ENCODE results near the gene GAPVD1. TPM values are rescaled to one million over a fixed set of nuclear protein-coding genes. Genes with fewer than 3 reads are reported as not detected.
A peak's percentile ranks its signal among the peaks of the same experiment; 100 is the strongest.

The GAPVD1 gene
- polyA plus RNA-seq, 3 donors: 28.2 to 31.0 (median 30.4) TPM

DNA sequence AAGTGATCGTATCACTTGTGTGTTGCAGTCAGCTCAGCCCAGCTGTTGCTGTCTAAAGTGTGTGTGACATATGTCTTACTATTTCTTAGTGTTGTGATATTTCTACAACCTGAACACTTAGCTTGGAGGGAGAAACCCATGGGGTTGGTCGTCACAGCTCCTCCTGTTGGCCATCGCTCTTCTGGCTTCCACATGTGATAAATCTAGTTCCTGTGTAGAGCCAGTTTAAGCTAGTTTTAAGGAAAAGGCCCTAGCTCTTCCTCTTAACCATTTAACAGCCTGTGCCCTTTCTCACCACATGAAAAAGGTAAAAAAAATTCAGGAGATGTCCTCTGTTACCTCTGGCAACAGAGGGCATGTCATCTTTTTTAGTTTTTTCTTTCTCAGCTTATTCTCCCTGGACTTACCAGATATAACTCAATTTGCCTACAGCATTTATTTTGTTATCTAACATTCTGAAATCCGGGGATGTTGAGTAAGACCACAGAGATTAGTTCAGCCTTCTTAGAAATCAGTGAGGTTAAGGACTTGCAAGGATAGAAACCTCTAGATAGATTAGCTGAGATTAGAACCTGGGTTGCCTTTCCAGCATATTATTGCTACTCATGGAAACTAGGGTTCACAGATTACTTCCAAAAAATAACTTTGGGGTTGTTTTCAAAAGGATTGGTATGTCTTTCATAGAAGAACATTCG is 100.4 kb downstream of the GAPVD1 start:
- no peak for DNase-seq (ENCODE audit: low read depth in 3 of 3, low spot score in 2 of 3)

DNA sequence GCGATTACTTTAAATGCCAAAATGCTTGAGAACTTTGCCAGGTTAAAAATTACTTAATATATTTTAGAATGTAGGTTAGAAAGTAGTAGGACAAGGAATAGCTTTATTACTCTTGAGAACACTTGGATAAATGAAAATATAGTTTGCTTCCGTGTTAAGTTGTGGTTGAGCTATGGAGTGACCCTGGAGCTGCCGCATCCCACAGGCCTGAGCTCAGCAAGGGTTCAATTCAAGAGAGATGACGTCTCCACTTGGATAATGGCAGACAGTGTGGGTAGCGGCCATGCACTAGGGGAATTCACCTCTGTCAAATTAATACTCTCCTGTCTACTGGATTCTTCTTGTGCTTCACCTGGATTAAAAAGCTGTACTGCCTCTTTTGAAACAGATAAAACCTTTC is 105.0 kb downstream of the GAPVD1 start:
- DNase-seq (ENCODE audit: low read depth in 3 of 3, low spot score in 2 of 3): no peak

DNA sequence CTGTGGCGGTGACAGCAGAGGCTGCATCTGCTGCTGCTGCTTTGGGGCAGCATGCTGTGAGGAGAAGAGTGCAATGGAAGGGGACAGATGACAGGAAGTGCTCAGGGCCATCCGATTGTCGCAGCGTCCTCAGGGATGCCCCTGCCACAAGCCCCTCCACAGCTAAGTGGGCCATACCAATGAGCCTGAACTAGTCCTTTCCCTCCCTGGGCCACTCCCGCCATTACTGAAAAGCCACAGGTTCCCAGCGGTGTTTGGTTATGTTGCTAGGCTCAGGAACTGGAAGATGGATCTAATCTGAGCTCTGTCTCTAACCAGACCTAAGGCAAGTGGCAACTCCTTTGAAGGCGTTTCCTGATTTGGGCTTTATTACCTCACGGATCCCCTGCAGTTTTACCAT is 109.2 kb downstream of the GAPVD1 start:
- DNase-seq (ENCODE audit: low read depth in 3 of 3, low spot score in 2 of 3): no peak

DNA sequence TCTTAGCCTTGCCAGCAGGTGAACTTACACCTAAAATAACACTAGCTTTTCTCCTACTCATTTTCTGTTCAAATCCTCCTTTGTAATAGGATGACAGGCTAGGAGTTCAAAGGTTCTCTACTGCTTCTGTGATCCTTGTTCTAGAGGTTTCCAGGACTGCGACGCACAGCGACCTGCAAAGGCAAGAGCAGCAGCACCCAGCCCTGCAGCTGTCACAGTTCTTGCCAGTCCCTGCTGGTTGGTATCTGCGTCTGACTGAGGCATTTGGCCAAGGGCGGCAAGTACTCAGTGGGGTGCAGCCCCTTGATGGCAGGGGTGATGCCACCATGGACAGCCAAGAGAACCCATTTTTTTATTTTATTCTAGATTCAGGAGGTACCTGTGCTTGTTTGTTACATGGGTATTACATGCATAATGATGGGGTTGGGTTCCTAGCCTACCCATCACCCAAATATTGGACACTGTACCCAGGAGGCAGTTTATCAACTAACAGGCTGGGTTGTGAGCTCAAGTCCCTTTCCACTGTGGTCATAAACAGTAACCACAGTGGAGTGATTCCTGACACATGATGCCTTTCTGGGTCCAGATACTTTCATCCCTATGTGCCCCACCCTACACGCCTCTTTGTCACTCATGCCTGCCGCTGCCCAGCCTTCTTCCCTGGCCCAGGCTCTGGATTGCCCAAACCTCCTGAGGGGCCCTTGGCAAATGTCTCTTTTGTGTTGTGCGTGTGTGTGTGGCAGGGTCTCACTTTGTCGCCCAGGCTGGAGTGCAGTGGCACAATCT is 111.0 kb downstream of the GAPVD1 start:
- no peak for DNase-seq (ENCODE audit: low read depth in 3 of 3, low spot score in 2 of 3)

DNA sequence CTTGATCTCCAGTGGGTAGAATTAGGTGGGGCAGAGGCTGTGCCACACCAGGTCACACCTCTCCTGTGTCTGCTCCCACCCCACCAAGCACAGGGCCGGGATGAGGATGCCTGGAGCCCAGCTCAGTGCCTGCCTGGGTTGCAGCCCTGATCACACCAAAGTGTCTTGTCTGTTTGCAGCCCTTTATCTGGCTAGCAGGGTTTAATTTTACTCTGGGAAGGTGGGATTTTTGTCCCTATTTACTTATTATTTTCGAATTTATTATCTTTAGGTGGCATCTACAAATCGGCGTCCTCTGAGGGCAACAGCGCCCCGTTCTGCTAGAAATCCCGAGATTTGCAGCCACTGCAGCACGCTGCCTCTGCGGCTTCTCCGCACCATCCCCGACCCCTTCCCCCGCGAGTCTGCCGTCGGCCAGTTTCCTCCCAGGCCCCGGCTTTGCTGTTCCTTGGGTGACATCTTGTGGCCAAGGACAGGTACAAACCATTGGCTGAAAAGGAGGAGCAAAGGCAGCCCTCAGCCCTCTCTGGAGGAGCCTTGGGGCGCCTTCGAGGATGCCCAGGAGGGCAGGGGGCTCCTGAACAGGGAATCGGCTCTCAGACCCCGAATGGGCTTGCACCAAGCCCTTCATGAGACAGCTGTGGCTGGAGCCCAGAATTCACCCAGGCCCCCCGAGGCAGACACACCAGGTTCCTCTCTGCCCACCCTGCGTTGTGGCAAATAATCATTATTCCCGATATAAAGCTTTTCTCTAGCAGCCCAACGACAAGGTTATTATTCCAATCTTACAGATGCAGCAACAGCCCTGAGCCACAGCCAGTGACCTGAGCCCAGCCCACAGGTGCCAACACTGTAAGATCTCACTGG is 113.0 kb downstream of the GAPVD1 start:
- DNase-seq (ENCODE audit: low read depth in 3 of 3, low spot score in 2 of 3): peak; percentile 33 to 63 (median 61)

DNA sequence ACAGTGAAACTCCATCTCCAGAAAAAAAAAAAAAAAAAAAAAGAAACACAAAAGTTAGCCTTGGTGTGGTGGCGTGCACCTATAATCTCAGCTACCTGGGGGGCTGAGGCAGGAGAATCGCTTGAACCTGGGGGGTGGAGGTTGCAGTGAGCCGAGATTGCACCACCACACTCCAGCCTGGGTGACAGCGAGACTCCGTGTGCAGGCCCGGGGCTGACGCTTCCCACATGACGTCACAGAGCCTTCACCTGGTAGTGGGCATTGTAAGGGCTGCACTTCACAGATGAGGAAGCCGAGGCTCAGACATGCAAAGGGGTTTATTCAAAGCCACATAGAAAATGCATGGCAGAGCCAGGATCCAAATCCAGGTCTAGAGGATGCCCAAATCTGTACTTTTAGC is 114.2 kb downstream of the GAPVD1 start:
- DNase-seq (ENCODE audit: low read depth in 3 of 3, low spot score in 2 of 3): no peak

DNA sequence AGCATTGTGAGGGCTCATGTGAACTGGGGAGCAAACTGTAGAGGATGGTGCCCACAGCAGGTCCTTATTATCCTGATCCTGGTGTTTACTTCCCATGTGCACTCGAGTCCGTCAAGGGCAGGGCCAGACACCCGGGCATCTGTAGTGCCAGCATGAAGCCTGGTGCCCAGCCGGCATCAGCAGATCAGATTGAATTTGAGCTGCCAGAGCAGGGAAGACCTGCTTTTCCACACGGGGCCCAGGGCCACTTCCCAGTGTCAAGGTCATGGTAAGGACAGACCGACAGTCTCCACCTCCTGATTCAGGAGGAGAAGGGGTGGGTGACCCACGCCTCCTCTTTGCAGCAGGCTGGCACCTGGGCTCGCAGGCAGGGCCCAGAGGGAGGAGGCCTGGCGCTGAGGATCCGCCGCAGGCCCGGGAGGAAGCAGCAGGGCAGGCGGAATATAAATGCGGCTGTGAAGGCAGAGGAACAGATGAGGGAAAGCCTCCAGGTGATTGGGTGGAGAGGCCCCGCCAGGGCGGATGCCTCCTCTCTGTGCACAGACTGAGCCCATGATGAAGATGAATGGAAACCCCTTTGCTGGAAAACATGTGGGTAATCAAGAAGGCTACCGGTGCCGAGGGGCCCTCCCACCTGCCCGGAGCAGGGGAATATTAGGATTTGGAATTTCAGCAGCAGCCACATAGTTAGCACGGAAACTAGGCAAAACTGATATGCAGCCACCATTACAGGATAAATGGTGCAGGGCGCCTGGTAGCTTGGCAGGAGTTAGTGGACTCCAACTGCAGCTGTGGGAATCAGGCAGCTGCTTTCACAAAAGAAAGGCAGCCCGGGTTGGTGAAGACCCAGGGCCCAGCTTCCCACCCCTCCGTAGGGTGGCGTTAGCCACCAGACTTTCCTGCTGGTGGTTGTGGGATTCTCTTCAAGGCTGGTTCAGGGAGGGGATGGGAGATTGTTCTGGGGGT is 114.9 kb downstream of the GAPVD1 start:
- DNase-seq (ENCODE audit: low read depth in 3 of 3, low spot score in 2 of 3): no peak

DNA sequence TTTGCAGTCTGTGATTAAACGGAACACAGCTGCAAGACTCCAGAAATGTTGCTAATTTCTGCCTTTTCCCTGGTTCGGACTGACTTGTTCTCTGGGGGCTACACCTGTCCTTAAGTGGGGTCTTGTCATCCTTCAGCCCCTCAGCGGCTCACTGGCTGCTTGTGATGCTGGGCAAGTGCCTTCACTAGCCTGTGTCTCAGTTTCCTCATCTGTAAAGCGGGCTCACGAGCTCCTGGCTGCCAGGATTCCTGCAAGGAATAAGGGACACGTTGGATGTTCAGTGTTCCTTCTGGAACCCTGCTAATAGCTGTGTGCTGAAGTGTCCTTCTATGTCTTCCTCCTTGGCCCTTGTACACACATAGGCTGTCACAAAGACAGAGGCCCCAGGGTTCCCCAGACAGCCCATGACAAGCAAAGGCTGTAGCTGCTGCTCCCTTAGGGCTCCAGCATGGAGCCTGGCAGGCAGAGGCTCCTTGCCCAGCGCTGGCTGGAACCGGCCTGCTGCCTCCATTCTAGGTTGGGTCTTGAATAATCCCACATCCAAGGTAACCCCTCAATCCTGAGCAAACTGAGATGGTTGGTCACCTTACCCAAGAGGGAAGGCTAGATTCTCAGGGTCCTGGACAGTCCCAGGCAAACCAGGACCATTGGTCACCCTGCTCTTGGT is 116.1 kb downstream of the GAPVD1 start:
- no peak for DNase-seq (ENCODE audit: low read depth in 3 of 3, low spot score in 2 of 3)

DNA sequence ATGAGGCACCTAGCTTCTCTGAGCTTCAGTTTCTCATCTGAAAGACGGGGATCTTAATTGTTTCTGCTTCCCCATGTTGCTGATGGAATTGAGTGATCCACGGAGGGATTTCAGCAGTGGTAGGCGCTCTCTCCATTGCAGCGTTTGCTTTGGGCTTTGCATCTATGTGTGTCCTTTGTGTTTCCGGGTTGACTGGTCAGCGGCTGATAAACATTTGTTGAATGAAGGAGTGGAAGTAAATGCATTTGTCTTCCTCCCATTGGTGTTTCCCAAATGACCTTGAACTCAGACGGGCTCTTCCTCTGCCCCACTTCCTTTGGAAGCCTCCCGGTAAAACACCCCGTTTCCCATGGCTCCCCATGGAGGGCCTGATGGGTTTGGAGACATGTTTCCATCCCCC is 117.2 kb downstream of the GAPVD1 start:
- DNase-seq (ENCODE audit: low read depth in 3 of 3, low spot score in 2 of 3): no peak

DNA sequence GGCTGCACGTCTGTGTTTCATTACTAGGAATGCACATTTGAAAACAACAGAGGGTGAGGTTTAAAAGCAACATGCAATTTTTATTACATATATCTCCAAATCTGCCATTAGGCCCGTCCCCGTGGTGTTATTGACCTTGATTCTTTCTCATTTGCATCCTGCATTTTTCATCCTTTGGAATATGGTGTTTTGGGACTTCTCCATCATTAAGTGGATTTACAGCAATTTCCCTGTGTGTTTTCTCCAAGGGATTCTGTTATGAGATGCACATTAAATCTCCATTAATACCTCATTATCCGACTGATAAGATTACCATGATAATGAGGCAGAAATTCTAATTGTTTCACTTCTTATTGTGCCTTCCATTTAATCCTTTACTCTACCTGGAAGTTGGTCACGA is 117.6 kb downstream of the GAPVD1 start:
- no peak for DNase-seq (ENCODE audit: low read depth in 3 of 3, low spot score in 2 of 3)

DNA sequence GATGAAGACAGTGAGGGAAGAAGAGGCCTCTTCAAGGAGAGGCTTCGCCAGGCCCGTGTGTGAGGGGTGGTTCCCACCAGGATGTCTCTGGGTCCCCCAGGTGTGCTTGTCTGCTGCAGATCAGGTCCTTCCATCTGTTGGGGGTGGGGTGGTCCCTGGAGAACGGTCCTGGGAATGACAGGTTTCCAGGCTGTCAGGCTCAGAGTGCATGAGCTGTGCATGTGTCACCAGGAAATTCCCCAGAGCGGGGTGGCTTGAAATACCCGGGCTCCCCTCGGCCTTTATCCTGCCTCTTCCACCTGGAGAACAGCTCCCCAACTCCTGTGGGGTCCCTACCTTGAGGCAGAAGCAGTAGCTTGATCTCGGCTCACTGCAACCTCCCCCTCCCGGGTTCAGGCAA is 118.8 kb downstream of the GAPVD1 start:
- DNase-seq (ENCODE audit: low read depth in 3 of 3, low spot score in 2 of 3): no peak

DNA sequence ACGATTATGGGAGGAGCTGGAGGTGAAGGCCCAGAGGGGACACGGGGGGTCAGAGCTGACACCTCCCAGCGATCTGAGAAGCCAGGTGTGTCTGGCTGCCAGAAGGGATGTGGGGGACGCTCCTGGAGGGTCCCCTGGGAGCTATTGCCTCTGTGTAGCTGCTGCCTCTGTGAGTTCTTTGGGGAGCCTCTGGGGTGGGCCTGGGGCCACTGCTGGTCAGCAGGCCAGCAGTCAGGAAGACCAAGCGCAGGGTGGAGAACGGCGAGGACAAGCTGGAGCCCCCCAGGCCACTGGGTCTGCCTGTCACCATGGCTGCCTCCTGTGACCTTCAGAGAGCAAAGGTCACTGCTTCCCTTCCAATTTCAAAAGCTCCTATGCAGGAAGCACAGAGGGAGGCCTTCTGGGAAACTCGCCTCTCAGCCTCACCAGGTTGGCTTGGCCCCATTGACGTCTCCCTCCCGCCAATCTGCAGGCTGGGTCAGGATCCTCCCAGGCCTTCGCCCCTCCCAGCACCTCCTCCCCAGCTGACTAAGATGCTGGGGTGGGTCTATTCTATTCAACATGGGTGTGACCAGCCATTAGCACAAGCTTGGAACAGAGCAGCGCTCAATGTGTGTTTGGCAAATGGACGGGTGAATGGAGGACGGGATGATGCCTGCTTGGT is 126.4 kb downstream of the GAPVD1 start:
- no peak for DNase-seq (ENCODE audit: low read depth in 3 of 3, low spot score in 2 of 3)

DNA sequence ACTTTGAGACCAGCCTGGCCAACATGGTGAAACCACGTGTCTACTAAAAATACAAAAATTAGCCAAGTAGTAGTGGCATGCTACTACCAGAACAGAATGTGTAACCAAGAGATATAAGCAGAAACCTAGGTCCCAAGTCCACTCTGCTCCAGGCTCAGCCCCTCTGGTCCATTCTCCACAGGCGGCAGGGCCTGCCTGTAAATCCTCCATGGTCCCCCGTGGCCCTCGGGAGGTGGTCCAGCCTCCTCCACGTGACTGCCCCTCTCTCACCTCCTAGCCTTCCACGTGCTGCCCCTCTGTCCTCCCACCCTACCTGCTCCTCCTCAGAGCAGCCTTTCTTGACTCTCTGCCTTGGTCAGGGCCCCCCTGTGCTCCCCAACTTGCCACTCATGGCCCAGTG is 127.4 kb downstream of the GAPVD1 start:
- DNase-seq (ENCODE audit: low read depth in 3 of 3, low spot score in 2 of 3): no peak

DNA sequence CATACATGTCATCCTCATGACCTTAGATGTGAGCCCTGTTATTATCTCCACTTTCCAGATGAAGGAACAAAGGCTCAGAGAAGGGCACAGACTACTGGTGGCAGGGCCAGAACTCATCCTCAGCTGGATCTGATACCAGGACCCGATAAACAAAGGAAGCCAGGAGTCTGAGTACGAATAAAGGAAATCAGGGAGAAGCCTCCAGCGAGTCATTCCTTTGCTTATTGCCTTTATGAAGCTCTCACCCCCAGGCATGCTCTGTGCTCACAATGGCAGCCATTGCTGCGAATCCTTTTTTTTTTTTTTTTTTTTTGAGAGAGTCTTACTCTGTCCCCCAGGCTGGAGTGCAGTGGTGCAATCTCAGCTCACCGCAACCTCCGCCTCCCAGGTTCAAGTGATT is 130.1 kb downstream of the GAPVD1 start:
- DNase-seq (ENCODE audit: low read depth in 3 of 3, low spot score in 2 of 3): no peak

DNA sequence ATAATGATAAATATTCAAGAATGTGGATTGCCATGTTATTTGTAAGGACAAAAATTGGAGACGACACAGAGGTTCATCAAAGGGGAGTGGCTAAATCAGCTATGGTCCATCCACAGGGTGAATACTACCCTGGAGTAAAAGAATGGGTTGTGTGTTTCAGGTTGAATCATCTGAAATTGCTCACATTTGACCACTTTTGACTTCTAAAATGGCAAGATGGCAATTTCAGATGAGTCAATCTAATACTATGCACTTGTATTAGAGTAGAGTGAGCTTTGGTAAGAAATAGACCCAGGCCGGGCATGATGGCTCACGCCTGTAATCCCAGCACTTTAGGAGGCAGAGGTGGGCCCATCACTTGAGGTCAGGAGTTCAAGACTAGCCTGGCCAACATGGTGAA is 131.8 kb downstream of the GAPVD1 start:
- no peak for DNase-seq (ENCODE audit: low read depth in 3 of 3, low spot score in 2 of 3)

DNA sequence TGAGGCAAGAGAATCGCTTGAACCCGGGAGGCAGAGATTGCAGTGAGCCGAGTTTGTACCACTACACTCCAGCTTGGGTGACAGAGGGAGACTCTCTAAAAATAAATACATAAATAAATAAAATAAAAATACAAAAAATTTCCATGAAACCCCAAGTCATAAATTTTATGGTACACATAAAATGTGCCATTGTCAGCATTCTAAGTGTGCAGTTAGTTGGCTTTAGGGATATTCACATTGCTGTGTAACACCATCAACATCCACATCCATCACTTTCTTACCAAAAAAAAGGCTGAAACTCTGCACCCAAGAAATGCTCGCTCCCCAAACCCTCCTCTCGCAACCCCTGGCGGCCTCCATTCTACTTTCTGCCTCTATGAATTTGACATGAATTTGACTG is 135.2 kb downstream of the GAPVD1 start:
- no peak for DNase-seq (ENCODE audit: low read depth in 3 of 3, low spot score in 2 of 3)

DNA sequence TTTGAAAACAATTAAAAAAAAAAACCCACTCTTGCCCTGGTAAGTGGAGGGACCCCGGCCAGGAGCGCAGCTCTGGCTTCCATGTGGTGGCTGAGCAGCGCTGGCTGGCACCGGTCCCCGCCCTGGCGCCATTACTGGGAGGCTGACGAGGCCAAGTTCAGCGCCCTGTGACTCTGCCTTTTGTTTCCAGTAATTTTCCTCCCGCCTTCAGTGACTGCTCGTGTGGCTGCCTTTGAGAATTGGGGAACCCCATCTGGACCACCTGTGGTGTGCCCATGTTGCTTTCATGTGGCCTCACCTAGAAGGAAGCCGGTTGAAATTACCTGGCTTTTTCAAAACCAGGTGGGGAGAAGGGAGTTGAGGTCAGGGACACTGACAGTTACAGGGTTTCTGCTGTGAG is 136.1 kb downstream of the GAPVD1 start:
- no peak for DNase-seq (ENCODE audit: low read depth in 3 of 3, low spot score in 2 of 3)

DNA sequence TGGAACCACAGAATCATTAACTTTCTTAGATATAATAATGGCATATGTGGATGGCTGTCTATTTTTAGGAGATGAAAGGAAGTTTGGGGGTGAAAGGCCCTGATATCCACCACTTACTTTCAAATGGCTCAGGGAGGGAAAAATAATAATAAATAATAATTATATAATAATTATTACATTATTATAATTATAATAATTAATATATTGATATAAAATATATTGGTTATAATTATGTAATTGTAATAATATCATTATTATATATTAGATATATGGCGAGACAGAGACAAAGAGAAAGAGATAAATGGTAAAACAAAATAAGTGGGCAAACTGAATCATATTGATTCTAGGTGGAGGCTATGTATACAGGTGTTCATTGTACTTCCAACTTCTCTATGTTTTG is 136.6 kb downstream of the GAPVD1 start:
- no peak for DNase-seq (ENCODE audit: low read depth in 3 of 3, low spot score in 2 of 3)

DNA sequence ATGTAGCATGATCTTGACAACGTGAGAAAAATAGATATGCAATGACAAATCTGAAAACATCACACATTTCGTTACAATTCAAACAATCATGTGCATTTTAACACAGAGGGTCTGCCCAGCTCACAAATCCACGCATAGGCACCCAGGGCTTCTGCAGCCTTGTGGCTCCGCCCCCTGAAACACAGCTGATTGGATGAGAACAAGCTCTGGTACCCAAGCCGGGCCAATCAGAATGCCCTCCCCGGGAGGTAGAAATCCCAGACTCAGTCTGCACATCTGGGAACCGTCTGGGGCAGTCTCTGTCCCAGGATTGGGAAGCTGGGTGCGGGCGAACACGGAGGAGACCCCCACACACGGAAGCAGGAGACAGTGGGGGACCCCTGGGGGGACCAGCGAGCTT is 137.5 kb downstream of the GAPVD1 start:
- no peak for DNase-seq (ENCODE audit: low read depth in 3 of 3, low spot score in 2 of 3)

Data from right renal cortex interstitium (tissue), 3 donors.